Skeletal muscle tissue (tissue), 4 donors: ENCODE data around the gene CEBPA. TPM values are rescaled to one million over a fixed set of nuclear protein-coding genes. Genes with fewer than 3 reads are reported as not detected.

Source experiments
- H3K27ac ChIP-seq: one replicate; pipeline ENCODE4 v1.7.0; 2013; ENCODE audit warnings: mild to moderate bottlenecking, low read depth, low read length, inconsistent platforms
- H3K27me3 ChIP-seq, 3 donors: one replicate each; pipeline ENCODE4 v1.7.0; 2013; ENCODE audit warnings: low read length in 3 of 3; ENCODE audit not compliant: control insufficient read depth in 3 of 3, insufficient read depth in 3 of 3
- H3K36me3 ChIP-seq, 3 donors: one replicate each; pipeline ENCODE4 v1.7.0; 2013; ENCODE audit warnings: low read length in 3 of 3; ENCODE audit not compliant: control insufficient read depth in 3 of 3, insufficient read depth in 3 of 3
- H3K4me1 ChIP-seq, 3 donors: one replicate each; pipeline ENCODE4 v1.7.0; 2013; ENCODE audit warnings: low read length in 3 of 3, mild to moderate bottlenecking in 3 of 3; ENCODE audit not compliant: control insufficient read depth in 3 of 3, insufficient read depth in 3 of 3
- H3K4me3 ChIP-seq, 3 donors: one replicate each; pipeline ENCODE4 v1.7.0; 2013; ENCODE audit warnings: low read length in 3 of 3
- H3K9ac ChIP-seq, 3 donors: one replicate each; pipeline ENCODE4 v1.7.0; 2013; ENCODE audit warnings: low read length in 3 of 3, mild to moderate bottlenecking in 3 of 3, moderate library complexity in 2 of 3, low read depth in 1 of 3
- H3K9me3 ChIP-seq, 3 donors: one replicate each; pipeline ENCODE4 v1.7.0; 2013; ENCODE audit warnings: low read length in 3 of 3; ENCODE audit not compliant: control insufficient read depth in 3 of 3
- total RNA-seq: library from RNA; depleted of rRNA; stranded (reverse); fragments of >200 nt; gene quantifications from one replicate; pipeline ENCODE4 v1.2.3, GENCODE V29; 2014
- donor health status: Osteomylitis.

The CEBPA gene
- total RNA-seq, 1 donor from 2014 or later = 17.2 TPM

DNA sequence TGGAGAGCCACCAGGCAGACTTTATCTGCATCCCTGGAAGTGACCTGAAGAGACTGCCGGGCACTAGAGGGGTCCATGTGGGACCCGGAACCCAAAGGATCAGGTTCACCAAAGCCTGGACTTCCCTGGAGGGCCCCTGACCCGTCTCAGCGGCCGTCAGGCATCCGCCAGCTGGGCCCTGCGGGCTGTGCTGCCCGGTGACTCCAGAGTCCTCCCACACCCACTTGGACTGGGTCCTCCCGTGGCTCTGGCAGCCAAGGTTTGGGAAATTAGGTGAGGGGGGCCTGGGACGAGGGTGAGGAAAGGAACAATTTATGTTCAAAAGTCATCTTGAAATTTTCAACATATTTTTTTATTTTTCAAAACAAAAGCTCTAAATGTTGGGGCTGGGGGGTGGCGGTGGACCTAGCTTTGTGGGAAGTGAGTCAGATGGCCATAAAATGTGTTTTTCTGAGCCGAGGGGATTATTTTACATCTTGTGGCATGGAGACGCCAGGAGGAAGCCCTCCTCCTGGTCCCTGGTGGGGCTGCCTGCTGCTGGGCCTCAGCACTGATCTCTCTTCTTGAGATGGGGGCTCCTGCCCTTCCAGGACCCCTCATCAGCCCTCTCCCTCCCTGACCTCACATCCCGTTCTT lies 20.2 kb downstream of the CEBPA start:
- peaks cover 0 to 7% (median 5%) of the 10 kb centered on the region in 3 donors for H3K4me1 ChIP-seq
- H3K9ac ChIP-seq = no peak overlapping the region
- H3K36me3 ChIP-seq = no peaks in the 10 kb centered on the region
- H3K27ac ChIP-seq = no peak overlapping the region
- no peaks in the 10 kb centered on the region for H3K9me3 ChIP-seq
- peaks cover 0 to 2% (median 0%) of the 10 kb centered on the region in 3 donors for H3K27me3 ChIP-seq
- no peak overlapping the region for H3K4me3 ChIP-seq

DNA sequence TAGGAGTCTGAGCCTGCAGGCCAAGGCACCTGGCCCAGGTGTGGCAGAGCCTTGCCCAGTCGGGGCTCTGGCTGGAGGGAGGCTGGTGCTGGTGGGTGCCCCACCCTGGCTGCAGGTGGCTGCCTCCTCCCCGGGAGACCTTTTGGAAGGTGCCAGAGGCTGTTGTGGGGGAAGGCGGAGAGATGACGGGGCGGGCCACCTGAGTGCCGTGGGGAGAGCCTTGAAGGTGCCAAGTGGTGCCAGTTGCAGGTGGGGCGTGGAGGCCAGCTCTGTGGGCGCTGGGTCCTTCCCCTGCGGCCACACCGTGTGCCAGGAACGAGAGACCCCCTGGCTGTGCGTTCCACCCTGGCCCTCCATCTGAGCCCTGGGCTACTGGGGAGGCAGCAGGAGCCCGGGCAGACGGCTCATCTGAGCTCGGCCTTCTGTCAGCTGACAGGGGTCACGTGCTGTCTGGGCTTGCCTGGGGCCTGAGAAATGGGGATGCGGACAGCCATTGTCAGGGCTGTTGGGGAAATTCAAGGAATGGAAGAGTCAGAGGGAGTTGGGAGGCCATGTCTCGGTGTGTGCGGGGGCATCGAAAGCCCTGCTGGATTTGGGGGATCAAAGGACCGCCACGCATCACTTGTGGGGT lies 20.9 kb downstream of the CEBPA start:
- H3K4me3 ChIP-seq = no peak overlapping the region
- H3K9ac ChIP-seq = no peak overlapping the region
- H3K9me3 ChIP-seq = no peaks in the 10 kb centered on the region
- H3K27me3 ChIP-seq = peaks cover 0 to 2% (median 0%) of the 10 kb centered on the region in 3 donors
- H3K4me1 ChIP-seq = peaks cover 0 to 7% (median 5%) of the 10 kb centered on the region in 3 donors
- no peaks in the 10 kb centered on the region for H3K36me3 ChIP-seq
- H3K27ac ChIP-seq = no peak overlapping the region

DNA sequence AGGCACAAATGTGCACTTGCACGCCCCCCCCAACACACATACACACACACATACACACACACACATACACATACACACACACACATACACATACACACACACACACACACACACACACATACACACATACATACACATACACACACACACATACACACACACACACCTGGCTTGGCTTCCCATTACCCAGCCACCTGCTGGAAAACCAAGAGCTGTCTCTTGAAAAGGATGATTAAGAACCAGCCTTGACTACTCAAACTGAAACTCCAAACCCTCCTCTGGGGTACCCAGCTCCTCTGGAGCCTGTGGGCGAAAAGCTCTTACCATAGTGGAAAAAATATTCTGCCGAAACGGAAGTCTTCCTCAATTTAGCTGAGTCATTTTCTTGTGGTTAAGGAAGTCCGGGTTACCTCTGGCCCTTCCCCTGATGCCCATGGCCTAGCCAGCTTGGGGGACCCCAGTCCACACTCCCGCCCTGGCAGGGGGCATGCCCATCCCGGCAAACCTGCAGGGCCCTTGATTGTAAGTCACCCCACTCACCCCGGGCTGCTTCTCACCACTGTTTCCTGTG lies 21.9 kb downstream of the CEBPA start:
- Histone ChIP-seq H3K36me3 (no peaks in the 10 kb centered on the region), H3K27ac (no peak overlapping the region), H3K4me3 (no peak overlapping the region), H3K27me3 (peaks cover 0 to 2% (median 0%) of the 10 kb centered on the region in 3 donors), H3K4me1 (peaks cover 0 to 7% (median 5%) of the 10 kb centered on the region in 3 donors), H3K9me3 (no peaks in the 10 kb centered on the region), H3K9ac (no peak overlapping the region)

DNA sequence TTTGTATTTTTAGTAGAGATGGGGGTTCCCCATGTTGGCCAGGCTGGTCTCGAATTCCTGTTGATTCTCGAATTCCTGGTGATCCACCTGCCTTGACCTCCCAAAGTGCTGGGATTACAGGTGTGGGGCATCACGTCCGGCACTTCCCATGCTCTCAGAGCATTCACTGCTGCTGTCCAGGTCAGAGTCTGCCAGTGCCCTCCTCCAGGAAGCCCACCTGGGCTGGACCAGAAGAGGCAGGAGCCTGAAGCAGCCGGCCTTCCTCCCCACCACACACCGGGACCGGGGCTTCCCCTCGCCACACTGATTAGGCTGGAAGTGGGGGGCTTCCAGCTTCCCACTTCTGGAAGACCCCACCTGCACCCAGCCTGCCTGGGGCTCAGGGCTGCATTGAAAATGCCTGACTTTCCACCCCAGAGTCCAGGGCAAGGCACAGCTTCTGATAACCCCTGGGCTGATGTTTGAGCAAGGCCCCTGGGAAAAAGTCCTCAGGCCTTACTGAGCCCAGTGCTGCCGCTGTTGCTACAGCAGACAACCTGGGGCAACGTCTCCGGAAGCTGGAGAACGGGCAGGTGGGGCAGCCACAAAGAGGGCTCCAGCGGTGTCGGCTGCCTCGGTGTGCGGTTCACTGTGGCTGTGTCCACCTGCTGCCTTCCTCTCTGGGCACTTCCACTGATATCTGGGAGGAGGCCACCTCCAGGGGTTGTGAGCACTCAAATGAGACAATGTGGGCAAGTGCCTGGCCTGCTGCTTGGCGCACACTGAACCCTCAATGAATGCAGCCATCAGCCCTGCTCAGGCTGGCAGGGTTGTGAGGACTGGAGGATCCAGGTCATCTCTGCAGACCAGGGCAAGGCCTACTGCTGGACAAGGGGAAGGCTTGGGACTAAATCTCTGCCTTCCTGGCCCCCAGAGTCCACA lies 22.6 kb downstream of the CEBPA start:
- Histone ChIP-seq H3K27me3 (peaks cover 0 to 2% (median 0%) of the 10 kb centered on the region in 3 donors), H3K9me3 (no peaks in the 10 kb centered on the region), H3K36me3 (no peaks in the 10 kb centered on the region), H3K9ac (no peak overlapping the region), H3K4me1 (peaks cover 0 to 7% (median 5%) of the 10 kb centered on the region in 3 donors), H3K27ac (no peak overlapping the region), H3K4me3 (no peak overlapping the region)

DNA sequence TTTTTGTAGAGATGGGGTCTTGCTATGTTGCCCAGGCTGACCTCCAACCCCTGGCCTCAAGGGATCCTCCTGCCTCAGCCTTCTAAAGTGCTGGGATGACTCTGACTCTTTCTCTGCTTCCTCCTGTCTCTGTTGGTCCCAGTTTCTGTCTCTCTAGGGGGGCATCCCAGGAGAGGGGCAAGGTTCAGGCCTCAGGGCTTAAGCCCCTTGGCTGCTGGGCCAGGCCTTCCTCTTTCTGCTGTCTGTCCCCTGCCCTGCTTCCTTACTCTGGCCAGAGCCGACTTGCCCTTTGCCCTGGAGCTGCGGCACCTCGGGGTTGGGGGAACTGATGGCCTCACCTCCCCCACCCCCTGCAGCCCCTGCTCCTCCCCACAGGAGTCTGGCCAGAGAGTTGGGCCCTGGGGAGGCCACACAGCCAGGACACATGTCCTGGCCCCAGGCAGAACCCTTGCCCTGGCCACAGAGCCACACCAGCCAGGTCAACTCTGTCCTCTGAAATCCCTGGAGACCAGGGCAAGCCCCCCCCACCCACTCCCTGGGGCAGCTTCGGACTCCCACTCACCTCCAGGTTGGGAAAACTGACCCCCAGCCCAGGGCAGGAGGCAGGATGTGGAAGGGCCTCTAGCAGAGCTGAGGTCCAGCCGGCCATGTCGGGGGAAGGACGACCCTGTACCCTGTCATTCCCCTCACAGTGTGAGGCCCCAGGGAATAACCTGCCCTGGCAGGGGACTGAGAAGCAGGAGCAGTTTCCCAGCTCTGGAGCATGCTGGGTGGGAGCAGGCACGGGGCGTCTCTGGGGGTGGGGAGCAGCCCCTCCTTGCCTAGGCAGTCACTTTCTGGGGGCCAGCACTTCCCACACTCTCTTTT lies 23.7 kb downstream of the CEBPA start:
- H3K9ac ChIP-seq = no peak overlapping the region
- H3K4me3 ChIP-seq = no peak overlapping the region
- H3K27ac ChIP-seq = no peak overlapping the region
- peaks cover 10 to 17% (median 15%) of the 10 kb centered on the region in 3 donors for H3K4me1 ChIP-seq
- peaks cover 0 to 1% (median 0%) of the 10 kb centered on the region in 3 donors for H3K27me3 ChIP-seq
- no peaks in the 10 kb centered on the region for H3K9me3 ChIP-seq
- H3K36me3 ChIP-seq = no peaks in the 10 kb centered on the region

DNA sequence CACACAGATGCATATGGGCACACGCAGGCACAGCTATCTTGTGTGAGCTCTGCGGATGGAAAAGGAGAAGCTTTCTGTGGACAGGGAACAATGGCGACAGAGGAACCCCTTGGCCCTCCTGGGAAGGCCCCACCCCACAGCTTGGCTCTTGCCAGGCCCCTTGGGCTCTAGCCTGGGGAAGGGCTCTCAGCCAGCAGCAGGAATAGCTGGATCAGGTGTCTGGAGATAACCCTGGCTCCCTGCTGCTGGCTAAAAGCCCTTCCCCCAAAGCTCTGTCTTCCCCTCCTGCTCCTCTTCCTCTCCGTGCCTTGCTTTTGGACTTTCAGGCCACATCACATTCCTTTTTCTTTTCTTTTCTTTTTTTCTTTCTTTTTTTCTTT lies 24.3 kb downstream of the CEBPA start:
- H3K4me1 ChIP-seq = peaks cover 16 to 23% (median 18%) of the 10 kb centered on the region in 3 donors

DNA sequence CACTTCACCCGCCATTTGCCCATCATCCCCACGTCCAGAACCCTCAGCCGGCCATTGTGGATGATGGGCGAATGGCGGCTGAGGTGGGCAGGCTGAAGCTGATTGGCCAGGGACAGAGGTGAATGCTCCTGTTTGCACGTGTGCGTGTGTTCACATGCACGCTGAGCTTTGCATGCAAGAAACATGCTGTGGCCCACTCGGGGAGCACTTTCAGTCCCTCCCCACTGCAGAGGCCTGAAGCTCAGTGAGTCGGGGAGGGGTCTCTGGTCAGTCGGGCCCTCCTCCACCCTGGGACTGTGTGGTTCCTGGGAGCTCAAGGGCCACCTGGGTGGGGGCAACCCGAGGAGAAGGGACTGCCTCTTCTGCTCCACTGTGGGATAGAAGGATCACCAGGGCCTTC lies 24.9 kb downstream of the CEBPA start:
- Histone ChIP-seq H3K9ac (no peak overlapping the region), H3K4me3 (no peak overlapping the region), H3K36me3 (no peaks in the 10 kb centered on the region), H3K9me3 (no peaks in the 10 kb centered on the region), H3K27ac (no peak overlapping the region), H3K4me1 (peaks cover 17 to 24% (median 18%) of the 10 kb centered on the region in 3 donors), H3K27me3 (peaks cover 0 to 4% (median 0%) of the 10 kb centered on the region in 3 donors)

More for the DNA sequence above, 24.3 kb downstream of the CEBPA start:
- H3K9me3 ChIP-seq = no peaks in the 10 kb centered on the region
- no peak overlapping the region for H3K4me3 ChIP-seq
- H3K36me3 ChIP-seq = no peaks in the 10 kb centered on the region
- H3K27ac ChIP-seq = no peak overlapping the region
- H3K27me3 ChIP-seq = peaks cover 0 to 4% (median 0%) of the 10 kb centered on the region in 3 donors
- H3K9ac ChIP-seq = no peak overlapping the region

DNA sequence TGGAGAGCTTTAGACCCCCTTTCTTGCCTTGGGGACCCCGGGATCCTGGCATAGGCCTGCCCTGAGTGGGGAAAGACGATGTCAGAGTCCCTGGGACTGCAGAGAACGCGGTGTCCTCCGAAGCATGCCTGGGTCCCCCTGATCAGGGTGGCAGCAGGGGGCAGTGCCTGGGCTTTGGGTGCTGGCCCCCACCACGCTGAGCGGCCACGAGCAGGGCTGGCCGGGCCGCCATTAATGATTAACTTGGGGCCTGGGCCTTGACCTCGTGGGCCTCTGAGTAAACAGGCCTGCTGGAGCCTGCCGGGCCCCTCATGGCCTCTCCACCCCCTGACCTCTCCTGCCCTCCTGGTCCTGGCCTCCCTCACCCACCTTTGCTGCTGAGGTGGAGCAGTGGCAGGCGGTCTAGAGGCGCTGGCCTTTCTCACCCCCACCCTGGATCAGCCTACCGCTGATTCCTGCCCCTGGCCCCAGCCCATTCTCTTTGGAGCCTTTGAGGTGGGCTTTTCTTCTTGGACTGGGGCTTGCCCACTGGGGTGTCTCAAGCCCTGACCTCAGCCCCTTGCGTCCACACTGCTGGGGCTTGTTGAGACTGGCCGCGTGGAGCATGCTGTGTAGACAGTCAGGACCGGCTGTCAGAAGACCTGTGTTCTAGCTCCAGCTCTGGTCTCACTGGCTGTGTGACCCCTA lies 26.3 kb downstream of the CEBPA start:
- peaks cover 17 to 24% (median 18%) of the 10 kb centered on the region in 3 donors for H3K4me1 ChIP-seq
- no peak overlapping the region for H3K4me3 ChIP-seq
- no peaks in the 10 kb centered on the region for H3K9me3 ChIP-seq
- H3K9ac ChIP-seq = no peak overlapping the region
- H3K27ac ChIP-seq = no peak overlapping the region
- H3K36me3 ChIP-seq = no peaks in the 10 kb centered on the region
- H3K27me3 ChIP-seq = peaks cover 0 to 4% (median 0%) of the 10 kb centered on the region in 3 donors
